Chondrocyte (in vitro differentiated cells): Measurements from ENCODE around the gene ZFYVE19. TPM values are rescaled to one million over a fixed set of nuclear protein-coding genes. Genes with fewer than 3 reads are reported as not detected.

Experiments
- DNase-seq: peaks from one replicate; pipeline ENCODE4 v3.0.0; 2021; ENCODE audit warnings: mixed read lengths, low spot score
- H3K27ac Mint-ChIP-seq: one replicate; pipeline ENCODE4 v1.8.0; 2021; ENCODE audit warnings: mild to moderate bottlenecking, moderate library complexity, mixed read lengths; ENCODE audit not compliant: unreplicated experiment
- H3K27me3 Mint-ChIP-seq: 2 replicates; pipeline ENCODE4 v1.8.0; 2021; ENCODE audit warnings: low read depth, mixed read lengths
- H3K36me3 Mint-ChIP-seq: 2 replicates; pipeline ENCODE4 v1.8.0; 2021; ENCODE audit warnings: low read depth, mixed read lengths
- H3K4me1 Mint-ChIP-seq: 2 replicates; pipeline ENCODE4 v1.8.0; 2021; ENCODE audit warnings: low read depth, mild to moderate bottlenecking, mixed read lengths
- H3K4me3 Mint-ChIP-seq: one replicate; pipeline ENCODE4 v1.8.0; 2021; ENCODE audit warnings: mild to moderate bottlenecking, moderate library complexity, mixed read lengths; ENCODE audit not compliant: unreplicated experiment
- H3K9me3 Mint-ChIP-seq: 2 replicates; pipeline ENCODE4 v1.8.0; 2021; ENCODE audit warnings: low read depth, mixed read lengths
- total RNA-seq: library from RNA; stranded (reverse); gene quantifications from 3 replicates; pipeline ENCODE4 v1.2.1, GENCODE V29; 2021
- TF ChIP-seq, protein P1 (sequence below): fragments of 200-600 bp; sonication (generic); IDR thresholded peaks from 2 replicates; pipeline ENCODE4 v1.5.0; 2021; ENCODE audit warnings: antibody characterized with exemption, mild to moderate bottlenecking, moderate library complexity

The ZFYVE19 gene
- total RNA-seq, 1 donor from 2014 or later: 15.5 TPM

DNA sequence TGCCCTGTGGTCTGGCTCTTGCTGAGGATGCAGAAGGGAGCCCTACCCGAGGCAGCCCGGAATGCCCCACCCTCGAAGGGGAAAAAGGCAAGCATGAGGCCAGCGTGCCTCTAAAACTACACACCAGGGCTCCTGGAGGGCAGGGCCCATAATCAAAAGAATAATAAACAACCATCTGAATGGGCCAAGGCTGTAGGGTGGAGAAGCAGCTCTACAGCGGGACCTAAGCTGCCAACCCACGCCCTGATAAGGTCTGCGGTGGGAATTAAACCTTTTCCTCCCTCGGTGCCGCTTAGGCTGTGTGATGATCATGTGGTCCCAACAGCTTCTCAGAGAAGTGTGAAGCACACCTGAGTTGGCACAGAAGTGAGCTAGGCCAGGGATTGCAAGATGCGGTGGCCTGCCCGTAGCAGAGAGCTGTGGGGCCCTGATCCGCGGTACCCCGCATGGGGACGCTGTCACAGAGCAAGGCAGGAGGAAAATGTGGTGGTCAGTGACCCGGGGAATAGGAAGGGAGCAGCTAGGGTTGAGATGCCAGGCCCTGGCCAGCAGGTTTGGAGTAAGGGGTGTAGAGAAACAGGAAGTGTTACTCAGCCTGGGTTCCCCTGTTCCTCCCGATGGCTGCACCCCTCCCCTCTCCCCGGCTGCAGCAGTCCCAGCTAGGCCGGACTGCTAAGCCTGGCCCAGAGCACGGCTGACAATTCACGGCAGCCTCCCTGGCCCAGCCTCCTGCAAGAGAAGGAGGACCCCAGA, 38.2 kb upstream of the ZFYVE19 start:
- H3K27me3 Mint-ChIP-seq: no peaks in the 10 kb centered on the region
- peaks cover 4% of the 10 kb centered on the region for H3K36me3 Mint-ChIP-seq
- peaks cover 41% of the 10 kb centered on the region for H3K4me1 Mint-ChIP-seq
- no peak overlapping the region for H3K27ac Mint-ChIP-seq
- H3K4me3 Mint-ChIP-seq: no peak overlapping the region
- no peaks in the 10 kb centered on the region for H3K9me3 Mint-ChIP-seq
- TF ChIP-seq, protein P1, sequence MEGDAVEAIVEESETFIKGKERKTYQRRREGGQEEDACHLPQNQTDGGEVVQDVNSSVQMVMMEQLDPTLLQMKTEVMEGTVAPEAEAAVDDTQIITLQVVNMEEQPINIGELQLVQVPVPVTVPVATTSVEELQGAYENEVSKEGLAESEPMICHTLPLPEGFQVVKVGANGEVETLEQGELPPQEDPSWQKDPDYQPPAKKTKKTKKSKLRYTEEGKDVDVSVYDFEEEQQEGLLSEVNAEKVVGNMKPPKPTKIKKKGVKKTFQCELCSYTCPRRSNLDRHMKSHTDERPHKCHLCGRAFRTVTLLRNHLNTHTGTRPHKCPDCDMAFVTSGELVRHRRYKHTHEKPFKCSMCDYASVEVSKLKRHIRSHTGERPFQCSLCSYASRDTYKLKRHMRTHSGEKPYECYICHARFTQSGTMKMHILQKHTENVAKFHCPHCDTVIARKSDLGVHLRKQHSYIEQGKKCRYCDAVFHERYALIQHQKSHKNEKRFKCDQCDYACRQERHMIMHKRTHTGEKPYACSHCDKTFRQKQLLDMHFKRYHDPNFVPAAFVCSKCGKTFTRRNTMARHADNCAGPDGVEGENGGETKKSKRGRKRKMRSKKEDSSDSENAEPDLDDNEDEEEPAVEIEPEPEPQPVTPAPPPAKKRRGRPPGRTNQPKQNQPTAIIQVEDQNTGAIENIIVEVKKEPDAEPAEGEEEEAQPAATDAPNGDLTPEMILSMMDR: no peak
- DNase-seq: no peak

DNA sequence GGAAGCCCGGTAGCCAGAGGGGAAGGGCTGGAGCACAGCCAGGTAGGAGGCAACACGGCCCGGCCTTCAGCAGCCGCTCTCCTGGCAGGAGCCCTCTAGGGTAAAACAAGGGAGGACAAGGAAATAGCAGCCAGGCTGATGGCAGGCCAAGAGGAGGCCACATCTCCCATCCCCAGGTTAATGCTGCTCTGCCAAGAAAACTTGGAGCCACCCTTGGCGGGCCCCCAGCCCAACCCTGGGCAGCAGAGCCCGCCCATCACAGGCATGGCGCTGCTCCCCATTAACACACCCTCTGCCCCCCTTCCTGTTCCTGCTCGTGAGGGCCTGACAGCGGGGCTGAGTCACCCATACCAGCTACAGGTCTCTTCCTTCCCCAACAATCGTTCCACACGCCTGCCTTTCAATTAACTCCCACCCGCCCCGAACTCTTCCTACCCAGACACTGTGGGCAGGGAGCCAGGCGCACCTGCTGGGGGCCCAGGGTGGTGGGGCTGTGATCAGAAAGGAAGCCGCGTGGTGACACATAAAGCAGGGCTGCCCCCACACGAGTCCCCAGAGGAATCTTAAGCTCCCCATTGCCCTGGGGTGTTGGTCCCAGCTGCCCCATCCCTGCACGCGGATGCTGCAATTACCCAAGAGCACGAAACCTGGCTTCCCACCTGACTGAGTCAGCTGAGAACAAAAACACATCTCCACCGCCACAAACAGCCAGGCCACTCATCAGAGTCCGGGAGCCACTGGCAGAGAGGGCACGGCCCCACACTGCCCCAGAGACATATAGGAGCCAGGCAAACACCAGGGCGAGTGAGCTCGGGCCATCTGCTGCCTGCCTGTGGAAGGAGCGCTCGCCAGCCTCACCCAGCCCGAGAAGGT, 37.4 kb upstream of the ZFYVE19 start, which contains the start of gene C15orf62:
C15orf62 (plus strand) TSS at position 707 of the 873 bp plus-strand sequence. CDS start 516 bp downstream, outside the sequence.
- no peak for DNase-seq

DNA sequence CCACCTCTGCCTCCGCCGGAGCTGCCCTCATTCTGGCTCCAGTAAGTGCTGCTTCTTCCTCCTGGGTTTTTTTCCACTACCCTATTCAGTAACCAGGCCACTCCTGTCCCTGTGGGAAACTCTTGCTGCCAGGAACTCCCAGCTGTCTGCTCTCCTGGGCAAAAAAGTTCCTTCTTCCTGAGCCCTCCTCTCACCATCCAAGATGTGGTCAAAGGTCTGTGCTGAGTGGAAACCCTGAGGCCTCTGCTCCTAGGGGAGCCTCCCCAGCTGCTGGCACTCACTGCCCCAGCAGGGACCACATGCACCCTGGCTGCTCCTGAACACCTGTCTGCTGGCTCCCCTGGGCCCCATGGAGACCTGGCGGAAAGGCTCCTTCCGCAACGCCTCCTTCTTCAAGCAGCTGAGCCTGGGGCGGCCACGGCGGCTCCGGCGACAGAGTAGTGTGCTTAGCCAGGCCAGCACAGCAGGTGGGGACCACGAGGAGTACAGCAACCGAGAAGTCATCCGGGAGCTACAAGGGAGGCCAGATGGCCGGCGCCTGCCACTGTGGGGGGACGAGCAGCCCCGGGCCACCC, 36.7 kb upstream of the ZFYVE19 start:
- Mint-ChIP-seq H3K4me3 (no peak overlapping the region), H3K36me3 (peaks cover 9% of the 10 kb centered on the region), H3K27me3 (no peaks in the 10 kb centered on the region), H3K9me3 (no peaks in the 10 kb centered on the region), H3K27ac (peak overlapping the region; percentile 57), H3K4me1 (peaks cover 30% of the 10 kb centered on the region)
- DNase-seq: no peak
- TF ChIP-seq, protein P1: no peak

More for the DNA sequence above, 37.4 kb upstream of the ZFYVE19 start, which contains the start of gene C15orf62:
- Mint-ChIP-seq H3K9me3 (no peaks in the 10 kb centered on the region), H3K4me1 (peaks cover 38% of the 10 kb centered on the region), H3K4me3 (no peak within 1 kb of the TSS), H3K27me3 (no peaks in the 10 kb centered on the region), H3K27ac (peak within 1 kb of the TSS; percentile 57), H3K36me3 (peaks cover 6% of the 10 kb centered on the region)
- TF ChIP-seq, protein P1: no peak

DNA sequence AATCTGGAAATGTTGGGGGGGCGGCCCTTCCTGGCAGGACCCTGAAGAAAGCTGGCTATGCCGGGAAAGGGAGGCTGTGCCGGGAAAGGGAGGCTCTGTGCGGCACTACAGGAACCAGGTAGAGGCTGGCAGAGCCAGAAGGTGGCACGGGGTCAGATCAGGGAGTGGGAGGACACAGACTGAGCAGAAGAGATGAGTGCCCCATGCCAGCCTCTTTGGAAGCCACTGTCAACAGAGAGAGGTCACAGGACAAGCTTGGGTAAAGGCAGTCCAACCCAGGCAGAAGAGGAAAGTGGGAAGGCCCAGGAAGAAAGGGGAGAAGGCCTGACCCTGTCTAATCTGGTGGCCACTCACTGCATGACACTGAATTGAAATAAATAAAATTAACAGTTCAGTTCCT, 35.6 kb upstream of the ZFYVE19 start:
- H3K36me3 Mint-ChIP-seq: peaks cover 12% of the 10 kb centered on the region
- H3K27me3 Mint-ChIP-seq: no peaks in the 10 kb centered on the region
- no peak overlapping the region for H3K27ac Mint-ChIP-seq
- H3K9me3 Mint-ChIP-seq: no peaks in the 10 kb centered on the region
- H3K4me3 Mint-ChIP-seq: no peak overlapping the region
- H3K4me1 Mint-ChIP-seq: peaks cover 20% of the 10 kb centered on the region
- DNase-seq: no peak
- TF ChIP-seq, protein P1: no peak

DNA sequence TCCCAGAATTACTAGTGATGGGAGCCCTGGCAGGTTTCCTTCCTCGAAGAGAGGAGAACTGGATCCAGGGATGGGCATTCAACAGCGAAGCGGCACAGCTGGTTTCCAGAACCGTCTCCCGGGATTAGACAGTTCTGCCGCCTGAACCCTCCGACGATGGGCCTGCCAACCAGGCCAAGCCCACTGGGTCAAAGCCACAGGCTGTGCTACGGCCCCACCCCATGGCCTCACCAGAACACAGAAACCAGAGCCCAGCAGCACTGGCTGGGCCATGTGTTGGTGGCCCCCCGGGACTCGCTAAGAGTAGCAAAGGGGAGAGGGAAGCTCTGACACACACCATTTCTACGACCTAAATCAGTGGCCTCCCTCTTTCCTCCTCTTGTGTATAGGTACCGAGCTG, 34.9 kb upstream of the ZFYVE19 start:
- Mint-ChIP-seq H3K27ac (no peak overlapping the region), H3K27me3 (no peaks in the 10 kb centered on the region), H3K36me3 (peaks cover 17% of the 10 kb centered on the region), H3K9me3 (no peaks in the 10 kb centered on the region), H3K4me1 (peaks cover 19% of the 10 kb centered on the region), H3K4me3 (no peak overlapping the region)
- TF ChIP-seq, protein P1: no peak
- no peak for DNase-seq
